IMR-90 (cell line): ENCODE measurements around the gene SEC23IP.

Source experiments
- CHD1 ChIP-seq: IDR thresholded peaks from 2 replicates; pipeline ENCODE4 v1.6.1; 2012; ENCODE audit warnings: low read depth, low read length, improper control_type of control experiment
- CTCF ChIP-seq: conservative IDR thresholded peaks from 2 replicates; pipeline ENCODE4 v1.5.1; 2012; ENCODE audit warnings: mild to moderate bottlenecking, low read depth, low read length, improper control_type of control experiment
- MAFK ChIP-seq: IDR thresholded peaks from 2 replicates; pipeline ENCODE4 v1.6.1; 2012; ENCODE audit warnings: low read depth, low read length, improper control_type of control experiment
- POLR2A ChIP-seq: IDR thresholded peaks from 2 replicates; pipeline ENCODE4 v1.6.1; 2012; ENCODE audit warnings: mild to moderate bottlenecking, low read depth, low read length
- RAD21 ChIP-seq: IDR thresholded peaks from 2 replicates; pipeline ENCODE4 v1.6.1; 2012; ENCODE audit warnings: low read length, improper control_type of control experiment
- RFX5 ChIP-seq: IDR thresholded peaks from 2 replicates; pipeline ENCODE4 v1.8.0; 2012; ENCODE audit warnings: low read depth, mild to moderate bottlenecking, low read length, moderate library complexity
- USF2 ChIP-seq: fragments of 150-350 bp; IDR thresholded peaks from 2 replicates; pipeline ENCODE4 v1.6.1; 2017; ENCODE audit warnings: mild to moderate bottlenecking, antibody characterized with exemption, low read length, low read depth

- TF ChIP-seq CTCF (no peak), MAFK (no peak), USF2 (no peak), CHD1 (no peak), POLR2A (no peak), RFX5 (no peak), RAD21 (no peak)
Measured at GRCh38 chr10:119871881-119872609, 20.5 kb upstream of the SEC23IP start.
